Neural progenitor cell (in vitro differentiated cells): ENCODE results near the gene FGFR4.

ENCODE experiments used
- EZH2 ChIP-seq: fragments of 200-600 bp; sonication (generic); IDR thresholded peaks from 2 replicates; pipeline ENCODE4 v1.6.1; 2017; ENCODE audit warnings: antibody characterized with exemption, mild to moderate bottlenecking, moderate library complexity
- EZH2phosphoT487 ChIP-seq: fragments of 200-600 bp; sonication (generic); IDR thresholded peaks from 2 replicates; pipeline ENCODE4 v1.6.1; 2017; ENCODE audit warnings: antibody characterized with exemption
- TF ChIP-seq, protein P1 (sequence below): fragments of 200-600 bp; sonication (generic); IDR thresholded peaks from 2 replicates; pipeline ENCODE4 v1.5.1; 2017; ENCODE audit warnings: antibody characterized with exemption, mild to moderate bottlenecking

DNA sequence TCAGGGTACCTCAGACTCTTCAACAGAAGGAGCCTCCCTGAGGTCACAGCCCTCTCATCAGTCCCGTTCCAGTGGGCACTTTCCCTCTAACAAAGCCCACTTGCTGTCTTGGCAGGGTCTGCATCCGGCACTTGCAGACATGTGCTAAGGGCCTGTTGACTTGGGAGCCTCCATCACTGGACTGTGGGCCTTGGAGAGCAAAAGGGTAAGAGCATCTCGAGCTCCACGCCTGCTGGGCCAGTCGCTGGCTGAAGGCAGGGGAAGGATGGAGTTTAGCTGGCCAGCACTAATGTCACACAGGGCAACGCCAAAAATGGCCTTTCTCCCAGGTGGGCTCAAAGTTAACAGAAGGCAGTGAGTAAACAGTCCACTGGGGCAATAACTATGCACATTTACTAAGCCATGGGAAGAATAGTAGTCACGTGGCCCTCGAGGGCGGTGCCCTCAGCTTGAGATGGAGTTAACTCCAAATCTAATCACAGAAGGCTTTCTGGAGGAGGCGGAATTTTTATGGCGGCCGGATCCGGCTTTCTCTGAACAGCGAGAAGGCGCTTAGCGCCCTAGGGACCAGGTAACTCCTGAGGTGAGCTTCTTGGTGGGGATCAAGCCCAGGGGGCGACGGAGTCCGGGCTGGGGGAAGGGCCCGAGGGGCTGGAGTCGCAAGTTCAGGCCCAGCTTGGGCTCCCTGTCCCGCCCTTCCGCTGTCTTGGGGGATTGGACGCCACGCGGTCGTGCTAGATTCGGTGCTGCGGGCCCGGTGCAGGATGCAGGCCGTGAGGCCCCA is 44.8 kb downstream of the FGFR4 start:
- no peak for TF ChIP-seq EZH2
- TF ChIP-seq, protein P1, sequence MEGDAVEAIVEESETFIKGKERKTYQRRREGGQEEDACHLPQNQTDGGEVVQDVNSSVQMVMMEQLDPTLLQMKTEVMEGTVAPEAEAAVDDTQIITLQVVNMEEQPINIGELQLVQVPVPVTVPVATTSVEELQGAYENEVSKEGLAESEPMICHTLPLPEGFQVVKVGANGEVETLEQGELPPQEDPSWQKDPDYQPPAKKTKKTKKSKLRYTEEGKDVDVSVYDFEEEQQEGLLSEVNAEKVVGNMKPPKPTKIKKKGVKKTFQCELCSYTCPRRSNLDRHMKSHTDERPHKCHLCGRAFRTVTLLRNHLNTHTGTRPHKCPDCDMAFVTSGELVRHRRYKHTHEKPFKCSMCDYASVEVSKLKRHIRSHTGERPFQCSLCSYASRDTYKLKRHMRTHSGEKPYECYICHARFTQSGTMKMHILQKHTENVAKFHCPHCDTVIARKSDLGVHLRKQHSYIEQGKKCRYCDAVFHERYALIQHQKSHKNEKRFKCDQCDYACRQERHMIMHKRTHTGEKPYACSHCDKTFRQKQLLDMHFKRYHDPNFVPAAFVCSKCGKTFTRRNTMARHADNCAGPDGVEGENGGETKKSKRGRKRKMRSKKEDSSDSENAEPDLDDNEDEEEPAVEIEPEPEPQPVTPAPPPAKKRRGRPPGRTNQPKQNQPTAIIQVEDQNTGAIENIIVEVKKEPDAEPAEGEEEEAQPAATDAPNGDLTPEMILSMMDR, result no peak
- peak; percentile 2 for TF ChIP-seq EZH2phosphoT487
